Stimulated activated naive CD4-positive, alpha-beta T cell (primary cell): ENCODE results near the gene TMEM259.

Experiments used
- DNase-seq, 6 experiments: peaks; one replicate each; lab custom pipeline; 2025; lab: John Stamatoyannopoulos, UW

Gene TMEM259

DNA sequence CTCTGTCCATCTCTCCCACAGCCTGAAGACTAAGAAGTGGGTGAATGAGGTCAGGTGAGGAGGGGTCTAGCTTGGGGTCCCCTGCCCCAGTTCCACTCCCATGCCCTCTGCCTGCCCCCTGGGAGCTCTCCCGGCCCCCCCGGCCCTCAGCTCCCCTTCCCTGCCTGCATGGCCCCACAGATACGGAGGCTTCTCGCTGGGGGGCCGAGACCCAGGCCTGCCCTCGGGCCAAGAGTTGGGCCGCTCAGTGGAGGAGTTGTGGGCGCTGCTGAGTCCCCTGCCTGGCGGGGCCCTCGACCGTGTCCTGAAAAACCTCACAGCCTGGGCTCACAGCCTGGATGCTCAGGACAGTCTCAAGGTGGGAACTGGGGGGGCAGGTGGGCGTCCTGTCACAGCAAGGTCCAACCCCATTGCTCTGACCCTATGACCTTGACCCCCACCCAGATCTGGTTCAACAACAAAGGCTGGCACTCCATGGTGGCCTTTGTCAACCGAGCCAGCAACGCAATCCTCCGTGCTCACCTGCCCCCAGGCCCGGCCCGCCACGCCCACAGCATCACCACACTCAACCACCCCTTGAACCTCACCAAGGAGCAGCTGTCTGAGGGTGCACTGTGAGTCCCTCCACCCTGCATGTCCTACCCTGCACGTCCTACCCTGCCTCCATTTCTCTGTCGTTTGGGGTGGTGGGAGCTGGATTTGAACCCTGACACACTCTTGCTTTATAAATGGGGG, 35.1 kb upstream of the TMEM259 start:
- DNase-seq: no peak

DNA sequence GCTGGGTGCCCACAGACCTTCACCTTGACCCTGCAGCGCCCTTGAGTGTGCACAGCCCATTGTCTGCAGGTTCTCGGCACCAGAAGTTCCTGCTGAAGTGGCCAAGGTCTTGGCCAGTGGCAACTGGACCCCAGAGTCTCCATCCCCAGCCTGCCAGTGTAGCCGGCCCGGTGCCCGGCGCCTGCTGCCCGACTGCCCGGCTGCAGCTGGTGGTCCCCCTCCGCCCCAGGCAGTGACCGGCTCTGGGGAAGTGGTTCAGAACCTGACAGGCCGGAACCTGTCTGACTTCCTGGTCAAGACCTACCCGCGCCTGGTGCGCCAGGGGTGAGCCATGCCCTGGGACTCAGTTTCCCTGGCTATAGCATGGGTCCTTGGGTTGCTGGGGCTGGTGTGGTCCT, 34.1 kb upstream of the TMEM259 start:
- DNase-seq: no peak

DNA sequence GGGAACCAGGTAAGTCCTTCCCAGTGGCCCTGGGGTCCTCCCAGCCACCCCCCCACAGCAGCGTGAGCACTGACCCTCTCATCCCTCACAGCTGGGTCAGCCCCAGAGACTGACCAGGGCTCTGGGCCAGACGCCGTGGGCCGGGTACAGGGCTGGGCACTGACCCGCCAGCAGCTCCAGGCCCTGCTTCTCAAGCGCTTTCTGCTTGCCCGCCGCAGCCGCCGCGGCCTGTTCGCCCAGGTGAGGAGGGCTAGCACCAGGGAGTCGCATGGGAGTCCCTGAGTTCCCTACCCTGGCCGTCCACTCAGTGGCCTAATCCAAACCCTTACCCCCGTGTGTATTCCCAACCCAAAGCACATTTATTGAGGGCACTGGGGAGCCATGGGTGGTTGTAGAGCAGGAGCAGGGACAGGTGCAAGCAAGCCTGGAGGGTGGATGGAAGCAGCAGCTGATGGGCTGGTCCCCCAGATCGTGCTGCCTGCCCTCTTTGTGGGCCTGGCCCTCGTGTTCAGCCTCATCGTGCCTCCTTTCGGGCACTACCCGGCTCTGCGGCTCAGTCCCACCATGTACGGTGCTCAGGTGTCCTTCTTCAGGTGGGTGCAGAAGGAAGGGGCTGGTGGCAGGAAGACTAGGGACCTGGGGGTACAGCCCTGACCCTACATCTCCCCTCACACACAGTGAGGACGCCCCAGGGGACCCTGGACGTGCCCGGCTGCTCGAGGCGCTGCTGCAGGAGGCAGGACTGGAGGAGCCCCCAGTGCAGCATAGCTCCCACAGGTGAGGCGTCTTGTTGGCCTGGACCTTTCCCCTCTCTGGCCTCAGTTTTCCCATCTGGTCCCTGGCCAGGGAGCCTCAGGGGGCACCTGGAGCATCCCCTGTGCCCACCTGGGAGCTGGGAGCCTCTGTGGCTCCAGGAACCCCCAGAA, 33.4 kb upstream of the TMEM259 start:
- no peak for DNase-seq

DNA sequence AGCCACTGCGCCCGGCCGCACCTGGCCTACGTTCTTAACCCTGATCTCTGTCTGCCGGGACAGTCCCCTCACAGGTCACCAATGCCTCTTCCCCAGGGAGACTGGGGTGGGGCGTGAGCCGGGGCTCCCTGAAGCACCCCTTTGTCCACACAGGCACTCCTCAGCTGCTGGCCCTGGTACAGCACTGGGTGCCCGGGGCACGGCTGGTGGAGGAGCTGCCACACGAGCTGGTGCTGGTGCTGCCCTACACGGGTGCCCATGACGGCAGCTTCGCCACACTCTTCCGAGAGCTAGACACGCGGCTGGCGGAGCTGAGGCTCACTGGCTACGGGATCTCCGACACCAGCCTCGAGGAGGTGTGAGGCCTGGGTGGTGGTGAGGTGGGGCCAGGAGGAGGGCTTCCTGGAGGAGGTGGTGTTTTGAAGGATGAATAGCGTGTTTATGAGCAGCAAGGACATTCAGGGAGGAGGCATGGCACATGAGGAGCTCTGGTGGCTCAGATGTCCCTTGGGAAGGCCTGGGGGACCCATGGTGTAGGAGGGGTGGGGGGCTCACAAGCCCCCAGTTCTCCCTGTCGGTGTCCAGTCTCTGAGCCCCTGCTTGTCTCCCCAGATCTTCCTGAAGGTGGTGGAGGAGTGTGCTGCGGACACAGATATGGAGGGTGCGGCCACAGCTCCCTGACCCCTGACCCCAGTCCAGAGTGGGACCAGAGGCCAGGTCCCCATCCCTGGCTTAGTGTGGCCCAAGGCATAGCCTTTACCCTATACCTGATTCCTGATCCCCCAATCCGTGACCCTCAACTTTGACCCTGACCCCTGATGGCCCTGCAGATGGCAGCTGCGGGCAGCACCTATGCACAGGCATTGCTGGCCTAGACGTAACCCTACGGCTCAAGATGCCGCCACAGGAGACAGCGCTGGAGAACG, 32.5 kb upstream of the TMEM259 start:
- DNase-seq: no peak

DNA sequence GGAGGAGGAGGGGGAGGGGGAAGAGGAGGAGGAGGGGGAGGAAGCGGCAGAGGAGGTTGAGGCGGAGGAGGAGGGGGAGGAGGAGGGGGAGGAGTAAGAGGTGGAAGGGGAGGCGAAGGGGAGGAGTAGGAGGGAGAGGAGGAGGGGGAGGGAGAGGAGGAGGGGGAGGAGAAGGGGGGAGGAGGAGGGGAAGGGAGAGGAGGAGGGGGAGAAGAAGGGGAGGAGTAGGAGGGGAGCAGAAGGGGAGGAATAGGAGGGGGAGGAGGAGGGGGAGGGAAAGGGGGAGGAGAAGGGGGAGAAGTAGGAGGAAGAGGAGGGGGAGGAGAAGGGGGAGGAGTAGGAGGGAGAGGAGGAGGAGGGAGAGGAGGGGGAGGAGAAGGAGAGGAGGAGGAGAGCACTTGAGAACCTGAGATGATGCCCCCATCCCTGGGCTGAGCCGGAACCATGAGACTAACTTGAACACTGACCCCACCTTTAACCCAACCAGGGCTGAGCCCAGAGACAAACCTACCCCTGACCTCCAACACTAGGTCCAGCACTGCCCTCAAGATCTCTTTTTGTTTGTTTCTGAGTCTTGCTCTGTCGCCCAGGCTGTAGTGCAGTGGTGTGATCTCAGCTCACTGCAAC, 31.5 kb upstream of the TMEM259 start:
- DNase-seq: no peak

DNA sequence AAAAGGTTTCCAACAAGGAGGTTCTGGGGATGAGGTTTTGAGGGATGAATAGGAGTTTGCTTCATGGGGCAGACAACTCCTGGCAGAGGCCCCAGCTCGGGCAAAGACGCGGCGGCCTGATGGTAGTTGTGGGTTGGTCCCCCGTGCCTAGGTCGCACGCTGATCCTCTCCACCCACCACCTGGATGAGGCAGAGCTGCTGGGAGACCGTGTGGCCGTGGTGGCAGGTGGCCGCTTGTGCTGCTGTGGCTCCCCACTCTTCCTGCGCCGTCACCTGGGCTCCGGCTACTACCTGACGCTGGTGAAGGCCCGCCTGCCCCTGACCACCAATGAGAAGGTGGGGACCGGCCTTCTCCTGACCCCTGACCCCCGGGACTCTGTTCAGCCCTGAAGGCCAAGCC, 30.9 kb upstream of the TMEM259 start:
- no peak for DNase-seq

DNA sequence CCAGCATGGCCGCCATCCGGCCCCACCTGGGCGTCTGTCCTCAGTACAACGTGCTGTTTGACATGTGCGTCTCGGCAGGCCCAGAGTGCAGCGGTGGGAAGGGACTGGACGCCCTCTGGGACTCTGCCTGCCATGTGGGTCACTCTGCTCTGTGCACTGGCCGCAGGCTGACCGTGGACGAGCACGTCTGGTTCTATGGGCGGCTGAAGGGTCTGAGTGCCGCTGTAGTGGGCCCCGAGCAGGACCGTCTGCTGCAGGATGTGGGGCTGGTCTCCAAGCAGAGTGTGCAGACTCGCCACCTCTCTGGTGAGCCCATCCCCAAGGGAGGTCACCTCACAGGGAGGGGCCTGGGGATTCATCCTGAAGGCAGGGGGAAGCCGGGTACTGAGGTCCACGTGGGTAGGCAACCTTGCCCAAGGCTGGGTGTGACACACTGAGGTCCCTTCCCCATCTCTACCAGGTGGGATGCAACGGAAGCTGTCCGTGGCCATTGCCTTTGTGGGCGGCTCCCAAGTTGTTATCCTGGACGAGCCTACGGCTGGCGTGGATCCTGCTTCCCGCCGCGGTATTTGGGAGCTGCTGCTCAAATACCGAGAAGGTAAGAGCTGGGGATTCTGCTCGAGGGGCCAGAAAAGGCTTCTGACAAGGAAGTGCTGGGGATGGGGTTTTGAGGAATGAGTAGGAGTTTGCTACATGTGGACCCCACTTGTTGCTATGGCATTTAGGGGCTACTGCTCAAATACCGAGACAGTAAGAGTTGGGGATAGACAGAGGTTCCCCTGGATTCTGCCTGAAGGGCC, 30.3 kb upstream of the TMEM259 start:
- DNase-seq: no peak

DNA sequence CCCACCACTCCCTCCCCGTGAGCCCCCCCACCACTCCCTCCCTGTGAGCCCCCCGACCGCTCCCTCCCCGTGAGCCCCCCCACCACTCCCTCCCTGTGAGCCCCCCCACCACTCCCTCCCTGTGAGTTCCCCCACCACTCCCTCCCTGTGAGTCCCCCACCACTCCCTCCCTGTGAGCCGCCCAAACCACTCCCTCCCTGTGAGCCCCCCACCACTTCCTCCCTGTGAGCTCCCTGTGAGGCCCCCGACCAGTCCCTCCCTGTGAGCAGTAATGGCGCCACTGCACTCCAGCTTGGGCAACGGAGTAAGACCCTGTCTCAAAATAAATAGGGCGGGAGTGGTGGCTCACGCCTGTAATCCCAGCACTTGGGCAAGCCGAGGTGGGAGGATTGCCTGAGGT, 28.9 kb upstream of the TMEM259 start:
- no peak for DNase-seq

DNA sequence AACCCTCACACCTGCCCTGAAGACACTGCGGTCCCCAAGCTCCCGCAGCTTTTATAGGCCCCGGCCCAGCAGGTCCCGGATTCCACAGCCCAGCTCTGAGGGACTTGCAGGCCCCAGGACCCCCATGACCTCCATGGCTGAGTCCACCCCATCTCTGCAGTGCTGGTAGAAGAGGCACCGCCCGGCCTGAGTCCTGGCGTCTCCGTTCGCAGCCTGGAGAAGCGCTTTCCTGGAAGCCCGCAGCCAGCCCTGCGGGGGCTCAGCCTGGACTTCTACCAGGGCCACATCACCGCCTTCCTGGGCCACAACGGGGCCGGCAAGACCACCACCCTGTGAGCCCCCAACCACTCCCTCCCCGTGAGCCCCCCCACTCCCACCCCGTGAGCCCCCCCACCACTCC, 28.2 kb upstream of the TMEM259 start:
- no peak for DNase-seq

DNA sequence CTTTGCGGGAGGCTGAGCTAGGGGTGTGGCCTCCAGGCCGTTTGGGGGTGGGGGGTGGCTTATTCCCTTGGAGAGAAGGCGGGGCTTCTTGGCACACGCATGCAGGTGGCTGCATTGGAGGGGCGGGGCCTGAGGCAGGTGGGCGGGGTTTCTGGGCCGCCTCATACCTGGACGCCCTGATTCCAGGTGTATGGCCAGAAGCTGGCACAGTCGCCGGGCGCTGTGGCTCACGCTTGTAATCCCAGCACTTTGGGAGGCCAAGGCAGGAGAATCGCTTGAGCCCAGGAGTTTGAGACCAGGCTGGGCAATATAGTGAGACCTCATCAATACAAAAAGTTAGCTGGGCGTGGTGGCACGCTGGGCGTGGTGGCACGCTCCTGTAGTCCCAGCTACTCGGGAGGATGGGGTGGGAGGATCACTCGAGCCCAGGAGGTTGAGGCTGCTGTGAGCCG, 26.8 kb upstream of the TMEM259 start:
- no peak for DNase-seq

DNA sequence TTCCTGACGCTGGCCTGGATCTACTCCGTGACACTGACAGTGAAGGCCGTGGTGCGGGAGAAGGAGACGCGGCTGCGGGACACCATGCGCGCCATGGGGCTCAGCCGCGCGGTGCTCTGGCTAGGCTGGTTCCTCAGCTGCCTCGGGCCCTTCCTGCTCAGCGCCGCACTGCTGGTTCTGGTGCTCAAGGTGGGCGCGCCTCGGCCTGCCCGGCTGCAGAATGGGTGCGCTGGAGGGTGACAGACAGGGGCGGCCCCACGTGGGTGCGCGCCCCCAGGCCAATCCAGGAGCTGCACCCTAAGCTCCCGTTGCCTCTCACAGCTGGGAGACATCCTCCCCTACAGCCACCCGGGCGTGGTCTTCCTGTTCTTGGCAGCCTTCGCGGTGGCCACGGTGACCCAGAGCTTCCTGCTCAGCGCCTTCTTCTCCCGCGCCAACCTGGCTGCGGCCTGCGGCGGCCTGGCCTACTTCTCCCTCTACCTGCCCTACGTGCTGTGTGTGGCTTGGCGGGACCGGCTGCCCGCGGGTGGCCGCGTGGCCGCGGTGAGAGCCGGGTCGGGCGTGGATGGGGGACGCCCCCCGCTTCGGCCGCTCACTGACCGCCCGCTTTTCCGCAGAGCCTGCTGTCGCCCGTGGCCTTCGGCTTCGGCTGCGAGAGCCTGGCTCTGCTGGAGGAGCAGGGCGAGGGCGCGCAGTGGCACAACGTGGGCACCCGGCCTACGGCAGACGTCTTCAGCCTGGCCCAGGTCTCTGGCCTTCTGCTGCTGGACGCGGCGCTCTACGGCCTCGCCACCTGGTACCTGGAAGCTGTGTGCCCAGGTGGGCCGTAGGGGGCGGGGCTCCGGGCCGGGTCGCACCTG, 26.1 kb upstream of the TMEM259 start:
- DNase-seq: no peak

DNA sequence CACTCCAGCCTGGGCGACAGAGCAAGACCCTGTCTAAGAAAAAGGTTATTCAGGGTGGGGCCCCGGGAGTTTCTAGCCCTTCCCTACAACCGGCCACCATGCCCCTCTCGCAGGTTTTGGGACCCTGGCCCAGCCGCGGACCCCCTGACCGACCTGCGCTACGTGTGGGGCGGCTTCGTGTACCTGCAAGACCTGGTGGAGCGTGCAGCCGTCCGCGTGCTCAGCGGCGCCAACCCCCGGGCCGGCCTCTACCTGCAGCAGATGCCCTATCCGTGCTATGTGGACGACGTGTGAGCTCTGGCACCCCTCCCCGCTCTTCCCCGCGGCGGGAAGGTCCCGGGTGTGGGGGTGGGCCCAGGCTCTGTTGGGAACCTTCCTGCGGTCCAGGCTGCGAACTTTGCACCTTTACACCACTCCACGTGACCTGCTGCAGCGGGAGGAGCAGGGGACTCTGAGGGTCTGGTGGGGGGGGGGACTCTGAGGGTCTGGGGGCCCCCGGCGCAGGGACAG, 25.2 kb upstream of the TMEM259 start:
- no peak for DNase-seq

DNA sequence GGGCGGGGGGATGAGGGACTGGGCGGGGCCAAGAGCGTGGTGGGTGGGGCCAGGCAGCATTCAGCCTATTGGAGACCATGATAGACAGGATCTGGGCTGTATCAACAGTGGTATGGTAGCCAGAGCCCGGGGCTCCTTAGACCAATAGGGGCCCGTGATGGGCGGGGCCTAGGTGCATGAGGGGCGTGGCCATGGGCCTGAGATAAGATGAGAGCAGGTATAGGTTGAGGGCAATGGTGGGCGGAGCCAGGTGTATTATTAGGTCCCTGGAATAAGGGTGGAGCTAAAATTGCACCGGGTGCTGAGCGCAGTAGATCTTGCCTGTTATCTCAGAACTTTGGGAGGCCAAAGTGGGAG, 24.3 kb upstream of the TMEM259 start:
- DNase-seq: peak; percentile 31 to 75 (median 64)

DNA sequence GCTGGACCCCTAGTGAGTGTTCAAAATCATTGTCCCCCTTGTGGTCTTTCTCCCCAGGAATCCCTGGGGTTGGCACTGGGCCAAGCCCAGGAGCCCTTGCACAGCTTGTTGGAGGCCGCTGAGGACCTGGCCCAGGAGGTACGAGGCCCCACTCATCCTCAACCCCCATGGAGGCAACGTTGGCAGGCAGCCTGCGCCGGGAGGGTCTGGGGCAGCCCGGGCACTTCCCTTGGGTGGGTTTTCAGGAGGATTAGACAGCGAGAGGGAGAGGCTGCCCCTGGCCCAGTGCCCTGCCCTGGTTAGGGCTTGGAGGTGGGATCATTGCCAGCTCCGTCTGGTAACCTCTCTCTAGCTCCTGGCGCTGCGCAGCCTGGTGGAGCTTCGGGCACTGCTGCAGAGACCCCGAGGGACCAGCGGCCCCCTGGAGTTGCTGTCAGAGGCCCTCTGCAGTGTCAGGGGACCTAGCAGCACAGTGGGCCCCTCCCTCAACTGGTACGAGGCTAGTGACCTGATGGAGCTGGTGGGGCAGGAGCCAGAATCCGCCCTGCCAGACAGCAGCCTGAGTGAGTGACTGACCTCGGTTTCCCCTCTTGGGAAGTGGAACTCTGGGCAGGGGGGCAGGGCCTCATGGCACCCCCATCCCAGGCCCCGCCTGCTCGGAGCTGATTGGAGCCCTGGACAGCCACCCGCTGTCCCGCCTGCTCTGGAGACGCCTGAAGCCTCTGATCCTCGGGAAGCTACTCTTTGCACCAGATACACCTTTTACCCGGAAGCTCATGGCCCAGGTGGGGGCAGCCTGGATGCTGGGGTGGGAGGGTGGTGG, 22.0 kb upstream of the TMEM259 start:
- no peak for DNase-seq

DNA sequence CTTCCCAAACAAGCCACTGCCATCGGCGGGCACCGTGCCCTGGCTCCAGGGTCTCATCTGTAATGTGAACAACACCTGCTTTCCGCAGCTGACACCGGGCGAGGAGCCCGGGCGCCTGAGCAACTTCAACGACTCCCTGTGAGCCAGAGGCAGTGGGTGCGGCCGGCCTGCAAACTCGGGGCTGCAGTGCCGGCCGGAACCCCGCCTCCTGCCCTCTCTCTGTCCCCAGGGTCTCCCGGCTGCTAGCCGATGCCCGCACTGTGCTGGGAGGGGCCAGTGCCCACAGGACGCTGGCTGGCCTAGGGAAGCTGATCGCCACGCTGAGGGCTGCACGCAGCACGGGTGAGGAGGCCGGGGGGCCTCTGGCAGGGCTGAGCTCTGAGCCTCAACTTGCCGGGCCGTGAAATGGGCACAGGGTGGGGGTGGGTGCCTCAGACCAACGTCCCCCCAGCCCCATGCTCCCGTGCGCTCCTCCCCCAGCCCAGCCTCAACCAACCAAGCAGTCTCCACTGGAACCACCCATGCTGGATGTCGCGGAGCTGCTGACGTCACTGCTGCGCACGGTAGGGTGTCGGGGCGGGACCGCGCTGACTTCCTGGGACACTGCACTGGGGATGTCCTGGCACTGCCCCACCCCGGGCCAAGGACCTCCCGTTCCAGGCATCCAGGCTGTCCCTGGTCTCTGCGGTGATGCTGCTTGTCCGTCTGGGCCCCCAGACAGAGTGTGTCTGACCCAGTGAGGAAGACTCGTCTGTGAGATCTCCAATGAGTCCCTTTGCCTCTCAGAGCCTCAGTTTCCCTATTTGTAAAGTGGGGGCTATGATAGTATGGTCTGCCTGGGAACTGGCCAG, 21.1 kb upstream of the TMEM259 start:
- DNase-seq: no peak

DNA sequence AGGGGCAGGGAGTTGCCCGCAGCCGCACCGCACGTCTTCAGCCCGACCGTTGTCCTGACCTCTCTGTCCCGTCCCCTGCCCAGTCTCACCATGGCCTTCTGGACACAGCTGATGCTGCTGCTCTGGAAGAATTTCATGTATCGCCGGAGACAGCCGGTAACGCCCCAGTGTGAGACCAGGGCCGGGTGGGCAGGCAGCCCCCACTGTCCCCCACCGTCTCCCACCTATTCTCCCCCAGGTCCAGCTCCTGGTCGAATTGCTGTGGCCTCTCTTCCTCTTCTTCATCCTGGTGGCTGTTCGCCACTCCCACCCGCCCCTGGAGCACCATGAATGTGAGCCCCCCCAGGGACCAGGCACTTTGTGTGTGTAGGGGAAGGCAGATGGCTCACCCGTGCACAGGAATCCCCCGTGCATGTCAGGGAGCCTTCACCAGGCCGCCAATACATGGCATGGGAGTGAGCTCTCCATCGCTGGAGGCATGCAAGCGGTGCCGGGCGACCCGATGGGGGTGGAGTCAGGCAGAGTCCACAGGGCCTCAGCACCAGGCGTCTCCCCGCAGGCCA, 20.4 kb upstream of the TMEM259 start:
- DNase-seq: no peak

DNA sequence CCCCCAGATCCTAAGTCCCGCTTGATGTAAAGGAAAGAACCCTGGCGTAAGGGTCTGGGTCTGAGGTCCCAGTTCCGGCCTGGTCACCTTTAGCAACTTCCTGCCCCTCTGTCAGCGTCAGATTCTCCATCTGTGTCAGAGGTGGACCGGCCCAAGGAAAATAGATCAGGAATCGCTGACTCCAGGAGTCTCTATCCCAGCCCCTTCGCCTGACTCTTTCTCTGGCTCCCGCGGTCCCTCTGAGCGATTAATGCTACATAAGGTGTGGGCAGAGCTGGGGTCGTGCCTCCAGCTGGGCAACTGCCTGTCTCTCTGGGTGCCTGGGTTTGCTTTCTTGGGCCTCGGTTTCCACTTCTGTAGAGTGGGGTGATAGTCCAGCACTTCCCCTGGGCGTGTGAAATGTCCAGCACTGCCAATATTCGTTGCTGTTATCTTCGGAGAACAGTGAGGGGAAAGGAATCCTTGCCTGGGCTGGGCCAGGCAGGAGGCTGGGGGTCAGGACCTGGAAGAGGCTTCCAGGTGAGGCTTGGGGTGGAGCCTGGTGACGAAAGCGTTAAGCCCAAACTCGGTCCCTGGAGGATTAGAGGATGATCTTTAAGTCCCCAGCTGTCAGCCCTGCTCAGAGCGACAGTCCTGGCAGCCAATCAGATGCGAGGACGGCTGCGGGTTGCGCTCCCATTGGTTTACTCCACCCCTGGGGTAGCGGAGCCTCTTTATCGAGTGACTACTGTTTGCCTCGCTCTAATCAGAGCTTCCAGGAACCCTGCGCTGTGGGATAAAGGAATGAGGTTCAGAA, 19.8 kb upstream of the TMEM259 start:
- DNase-seq: peak; percentile 80 to 90 (median 86)
